8988T (cell line): ENCODE data around the gene KIRREL3.

Source experiments
- DNase-seq: peaks from one replicate; pipeline ENCODE4 v3.0.0; 2011

KIRREL3 gene

GRCh38 chr11:126548581-126549550, 451.7 kb downstream of the KIRREL3 start:
- no peak for DNase-seq

- DNase-seq, result no peak
These were observed 452.9 kb downstream of the KIRREL3 start for GRCh38 chr11:126547691-126548090.

GRCh38 chr11:126547161-126547560, 453.4 kb downstream of the KIRREL3 start:
- DNase-seq, result no peak

- DNase-seq, result no peak
These were observed 453.9 kb downstream of the KIRREL3 start for GRCh38 chr11:126546694-126547093.

- DNase-seq, result no peak
These were observed 454.4 kb downstream of the KIRREL3 start for GRCh38 chr11:126546191-126546590.

DNA sequence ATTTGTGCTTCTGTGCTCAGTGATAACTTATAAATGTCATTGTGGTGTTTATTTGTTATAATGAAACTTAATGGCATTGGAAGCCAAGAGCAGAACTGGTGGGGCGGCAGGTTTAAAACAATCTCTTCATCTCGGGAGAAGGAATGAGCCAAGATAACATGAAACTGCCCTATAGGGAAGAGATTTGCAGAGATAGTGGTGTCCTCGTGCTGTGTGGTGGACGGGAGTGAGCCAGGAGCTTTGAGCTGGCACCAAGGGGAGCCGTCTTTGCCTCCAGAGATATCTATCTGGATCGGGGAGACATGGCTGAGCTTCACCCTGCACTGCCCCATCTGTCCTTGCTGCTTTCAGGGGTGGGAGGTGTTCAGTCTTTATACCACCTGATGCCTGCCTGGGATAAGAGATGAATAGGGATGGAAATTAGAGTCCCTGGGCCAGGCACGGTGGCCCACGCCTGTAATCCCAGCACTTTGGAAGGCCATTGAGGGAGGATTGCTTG, 455.5 kb downstream of the KIRREL3 start:
- no peak for DNase-seq

- DNase-seq, result no peak
These were observed 456.2 kb downstream of the KIRREL3 start for GRCh38 chr11:126544108-126545056.

DNA sequence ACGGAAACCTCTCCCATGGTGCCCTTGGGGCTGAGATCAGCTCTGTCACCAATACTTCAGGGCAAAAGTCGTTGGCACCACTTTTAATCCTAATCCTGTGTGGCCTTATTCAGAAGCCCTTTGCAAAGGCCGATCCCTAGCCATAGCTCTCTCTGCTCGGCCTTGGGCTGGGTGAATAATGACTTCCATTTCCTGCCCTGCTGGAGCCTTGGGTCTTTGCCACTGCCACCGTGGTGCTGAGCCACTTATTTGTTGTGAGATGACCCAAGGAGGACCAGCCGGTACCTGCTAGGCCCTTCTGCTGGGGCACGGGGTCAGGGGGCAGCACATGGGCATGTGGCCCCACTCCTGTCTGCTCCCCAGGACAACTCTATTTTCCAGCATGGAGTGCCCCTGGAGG, 456.9 kb downstream of the KIRREL3 start:
- DNase-seq, result no peak

DNA sequence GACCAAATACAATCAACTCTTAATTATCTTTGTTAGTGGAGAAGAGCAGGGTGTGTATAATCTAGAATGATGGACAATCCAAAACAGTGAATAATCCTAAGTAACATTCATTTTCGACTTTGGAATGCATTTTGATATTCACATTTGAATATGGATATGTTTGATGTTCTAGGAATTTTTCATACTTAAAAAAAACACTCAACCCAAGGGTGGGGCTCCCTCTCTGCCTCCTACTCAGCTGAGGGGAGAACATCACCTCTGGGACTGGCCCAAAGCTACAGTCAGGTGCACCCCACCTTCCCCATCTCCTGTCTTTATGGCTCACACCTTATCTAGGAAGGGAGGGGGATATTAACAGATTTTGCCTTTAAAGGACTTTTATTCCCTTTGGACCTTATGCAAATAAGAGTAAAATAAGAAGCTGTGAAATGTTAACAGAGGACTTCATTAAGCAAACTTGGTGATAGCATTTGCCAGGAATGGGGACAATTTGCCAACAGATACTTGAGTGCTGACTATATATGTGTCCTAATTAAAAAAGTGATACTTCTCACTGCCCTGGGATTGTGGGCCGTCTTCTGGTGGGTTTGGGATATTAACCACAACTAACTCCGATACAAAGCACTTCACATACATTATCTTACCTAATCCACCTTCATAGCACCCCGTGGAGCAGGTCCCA, 458.1 kb downstream of the KIRREL3 start:
- DNase-seq, result no peak

GRCh38 chr11:126538071-126538470, 462.5 kb downstream of the KIRREL3 start:
- no peak for DNase-seq

- DNase-seq, result no peak
These were observed 463.1 kb downstream of the KIRREL3 start for GRCh38 chr11:126537492-126537891.

GRCh38 chr11:126534141-126534805, 466.3 kb downstream of the KIRREL3 start:
- no peak for DNase-seq

DNA sequence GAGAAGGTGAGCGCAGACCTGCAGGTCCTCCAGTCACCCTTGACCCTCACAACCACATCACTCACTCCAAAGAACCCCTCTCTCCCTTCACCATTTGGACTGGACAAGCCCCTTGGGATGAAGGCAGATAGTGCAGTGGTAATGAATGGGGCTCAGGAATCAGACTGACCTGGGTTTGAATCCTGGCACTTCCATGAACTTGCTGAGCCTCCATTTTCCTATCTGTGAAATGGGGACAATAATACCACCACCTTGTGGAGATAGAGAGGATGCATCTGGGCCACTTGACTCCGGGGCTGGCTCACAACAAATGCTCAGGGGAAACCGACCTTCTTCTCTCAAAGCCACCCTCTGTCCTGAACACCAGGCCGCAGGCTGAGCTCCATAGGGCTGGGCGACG, 467.0 kb downstream of the KIRREL3 start:
- DNase-seq, result no peak

DNA sequence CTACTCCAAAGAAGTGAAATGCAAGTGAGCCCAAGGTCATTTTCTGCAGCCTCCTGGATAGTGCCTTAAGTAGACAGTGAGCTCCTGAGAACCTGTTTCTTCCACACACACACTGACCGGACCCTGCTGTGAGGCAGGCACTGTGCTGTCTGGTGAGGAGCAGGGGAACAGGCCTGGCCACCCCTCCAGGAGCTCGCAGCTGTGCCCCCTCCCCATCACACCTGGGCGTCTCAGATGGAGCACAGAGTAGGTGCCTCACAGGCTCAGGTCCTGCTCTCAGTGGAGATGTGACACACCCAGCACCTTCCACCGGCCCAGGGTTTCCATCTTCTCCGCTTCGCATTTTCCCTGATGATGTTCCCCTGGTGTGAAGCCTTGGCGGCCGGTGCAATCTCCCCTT, 470.2 kb downstream of the KIRREL3 start:
- DNase-seq, result no peak

GRCh38 chr11:126529037-126529436, 471.5 kb downstream of the KIRREL3 start:
- no peak for DNase-seq

DNA sequence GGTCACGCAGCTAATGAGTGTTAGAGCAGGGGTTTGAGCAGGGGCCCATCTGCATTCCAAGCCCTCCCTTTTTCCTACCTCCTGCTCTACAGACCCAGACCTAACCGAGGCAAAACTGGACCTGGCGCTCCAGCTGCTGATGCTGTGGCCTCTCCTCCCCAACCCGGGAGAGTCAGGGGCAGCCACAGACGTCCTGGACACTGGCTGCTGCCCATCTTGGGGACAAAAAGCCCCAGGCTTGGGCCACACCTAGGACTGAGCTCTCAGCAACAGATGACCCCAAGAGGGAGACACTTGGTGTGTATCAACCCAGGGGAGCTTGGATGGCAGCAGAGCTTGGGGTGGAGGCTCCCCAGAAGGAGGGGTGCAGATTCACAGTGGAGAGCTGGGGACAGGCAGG, 472.5 kb downstream of the KIRREL3 start:
- no peak for DNase-seq

DNA sequence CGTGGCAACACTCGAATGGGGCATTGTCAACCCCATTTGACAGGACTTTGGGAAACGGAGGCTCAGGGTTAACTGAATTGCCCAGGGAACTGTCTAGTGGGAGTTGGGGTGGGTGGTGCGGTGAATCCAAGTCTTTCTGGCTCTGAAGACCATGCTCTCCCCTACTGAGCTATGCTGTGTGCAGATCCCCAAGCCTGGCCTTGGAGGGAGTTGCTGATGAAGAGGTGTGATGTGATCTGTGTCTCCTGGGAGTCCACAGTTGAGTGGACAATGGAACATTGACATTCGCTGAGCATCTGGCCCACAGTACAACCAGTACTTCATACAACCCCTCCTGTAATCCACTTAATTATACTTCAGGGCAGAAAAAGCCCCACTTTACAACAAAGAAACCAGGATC, 472.9 kb downstream of the KIRREL3 start:
- DNase-seq, result no peak

DNA sequence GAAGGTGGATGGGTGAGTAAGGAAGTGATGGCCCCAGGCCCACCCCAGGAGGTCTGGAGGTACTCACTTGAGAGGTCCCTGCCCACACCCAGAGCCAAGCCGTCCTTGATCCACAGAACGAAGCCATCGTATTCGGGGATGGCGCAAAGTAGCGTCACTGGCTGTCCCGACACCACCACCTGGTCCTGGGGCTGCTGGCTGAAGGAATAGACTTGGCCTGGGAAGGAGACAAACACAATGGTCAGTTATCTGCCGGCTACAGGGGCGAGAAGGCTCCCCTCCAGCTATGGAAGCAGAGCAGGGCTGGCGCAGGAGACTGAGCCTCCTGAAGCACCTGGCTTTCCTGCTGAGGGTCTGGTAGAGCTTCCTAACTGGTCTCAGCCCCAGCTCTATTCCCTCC, 474.1 kb downstream of the KIRREL3 start:
- DNase-seq, result no peak

DNA sequence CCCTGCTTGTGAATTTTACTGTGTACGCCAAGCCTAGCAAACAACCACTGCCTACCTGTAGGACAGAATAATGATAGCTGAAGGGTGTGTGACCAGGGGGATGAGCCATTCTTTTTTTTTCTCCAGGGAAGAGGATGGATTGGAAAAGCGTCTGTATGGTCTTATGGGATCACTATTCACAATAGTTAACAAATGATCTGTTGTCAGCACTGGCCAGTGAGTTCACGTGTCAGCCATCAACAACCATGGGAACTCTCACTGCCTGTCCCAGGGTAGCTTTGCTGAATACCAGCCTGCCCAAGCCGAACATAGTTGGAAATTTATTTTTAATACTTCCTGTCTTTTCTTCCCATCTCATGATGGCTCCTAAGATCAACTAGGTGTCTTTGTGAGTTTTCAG, 474.9 kb downstream of the KIRREL3 start:
- no peak for DNase-seq

- DNase-seq, result no peak
These were observed 475.4 kb downstream of the KIRREL3 start for GRCh38 chr11:126525216-126525615.

GRCh38 chr11:126523441-126524205, 476.9 kb downstream of the KIRREL3 start:
- DNase-seq, result no peak
